WTC11 (cell line): ENCODE data around the gene RTCA. TPM values are rescaled to one million over a fixed set of nuclear protein-coding genes. Genes with fewer than 3 reads are reported as not detected.
A peak's percentile ranks its signal among the peaks of the same experiment; 100 is the strongest.
"Not testable (repeated sequence)": the region's sequence is repeated elsewhere in the genome, so short reads cannot be mapped to it uniquely, and the experiment has no call there.

ENCODE experiments used
- ATAC-seq: fragments of 200-7000 bp; cut with Tn5 transposase; 2 replicates; pipeline ENCODE4 v1.10.0; 2021; ENCODE audit warnings: mild to moderate bottlenecking, moderate library complexity
- CTCF ChIA-PET: fragments of 300-600 bp; sonication (Branson Sonifier 250); formaldehyde crosslinking; loops from one replicate; lab custom pipeline; 2021; ENCODE audit warnings: antibody characterized with exemption; lab: Charles Lee
- POLR2A ChIA-PET: fragments of 350-600 bp; sonication (Branson Sonifier 250); formaldehyde crosslinking; loops from one replicate; lab custom pipeline; 2021; ENCODE audit warnings: antibody characterized with exemption; lab: Charles Lee
- DNase-seq: peaks from one replicate; pipeline ENCODE4 v3.0.0; 2021; ENCODE audit warnings: low spot score
- H3K27ac Mint-ChIP-seq: 2 replicates; pipeline ENCODE4 v1.8.0; 2021; ENCODE audit warnings: mixed read lengths
- H3K27me3 Mint-ChIP-seq: 2 replicates; pipeline ENCODE4 v1.8.0; 2021; ENCODE audit warnings: low read depth, mild to moderate bottlenecking, moderate library complexity, mixed read lengths
- H3K36me3 Mint-ChIP-seq: 2 replicates; pipeline ENCODE4 v1.8.0; 2021; ENCODE audit warnings: mixed read lengths
- H3K4me1 Mint-ChIP-seq: 2 replicates; pipeline ENCODE4 v1.8.0; 2022; ENCODE audit warnings: mixed read lengths
- H3K4me3 Mint-ChIP-seq: 2 replicates; pipeline ENCODE4 v1.8.0; 2021; ENCODE audit warnings: mild to moderate bottlenecking, moderate library complexity, mixed read lengths
- H3K9me3 Mint-ChIP-seq: 2 replicates; pipeline ENCODE4 v1.8.0; 2021; ENCODE audit warnings: mixed read lengths
- CBFB ChIP-seq: sonication (generic); formaldehyde crosslinking; IDR thresholded peaks from 2 replicates; pipeline ENCODE4 v1.8.1; 2022; ENCODE audit warnings: mild to moderate bottlenecking, low read depth, missing genetic modification reagents
- ESRRA ChIP-seq: sonication (generic); formaldehyde crosslinking; IDR thresholded peaks from 2 replicates; pipeline ENCODE4 v1.8.1; 2022; ENCODE audit warnings: mild to moderate bottlenecking, missing genetic modification reagents, borderline replicate concordance
- FOXP1 ChIP-seq: sonication (generic); formaldehyde crosslinking; IDR thresholded peaks from 2 replicates; pipeline ENCODE4 v1.8.0; 2022; ENCODE audit warnings: missing genetic modification reagents, mild to moderate bottlenecking, moderate library complexity, borderline replicate concordance
- MXD4 ChIP-seq: fragments of 250-450 bp; sonication (Bioruptor Pico); IDR thresholded peaks from 2 replicates; pipeline ENCODE4 v1.8.0; 2021; ENCODE audit warnings: mild to moderate bottlenecking, moderate library complexity, borderline replicate concordance
- RORB ChIP-seq: fragments of 250-450 bp; sonication (Bioruptor Pico); IDR thresholded peaks from 2 replicates; pipeline ENCODE4 v1.9.0; 2021; ENCODE audit warnings: mild to moderate bottlenecking
- SMAD3 ChIP-seq: sonication (generic); formaldehyde crosslinking; IDR thresholded peaks from 2 replicates; pipeline ENCODE4 v1.8.0; 2022; ENCODE audit warnings: missing genetic modification reagents, mild to moderate bottlenecking, borderline replicate concordance
- TCF7 ChIP-seq: sonication (generic); formaldehyde crosslinking; IDR thresholded peaks from 2 replicates; pipeline ENCODE4 v1.8.0; 2022; ENCODE audit warnings: mild to moderate bottlenecking, low read depth, missing genetic modification reagents, moderate library complexity
- TEAD4 ChIP-seq: sonication (generic); formaldehyde crosslinking; IDR thresholded peaks from 2 replicates; pipeline ENCODE4 v1.8.0; 2022; ENCODE audit warnings: mild to moderate bottlenecking, missing genetic modification reagents
- TP53 ChIP-seq: sonication (generic); formaldehyde crosslinking; IDR thresholded peaks from 2 replicates; pipeline ENCODE4 v1.8.1; 2023; ENCODE audit warnings: mild to moderate bottlenecking, missing genetic modification reagents
- ZBTB21 ChIP-seq: sonication (generic); formaldehyde crosslinking; IDR thresholded peaks from 2 replicates; pipeline ENCODE4 v1.8.1; 2023; ENCODE audit warnings: mild to moderate bottlenecking, missing genetic modification reagents, borderline replicate concordance
- ZNF121 ChIP-seq: sonication (generic); formaldehyde crosslinking; IDR thresholded peaks from 2 replicates; pipeline ENCODE4 v1.8.0; 2023; ENCODE audit warnings: missing genetic modification reagents
- ZNF423 ChIP-seq: fragments of 250-450 bp; sonication (Bioruptor Pico); IDR thresholded peaks from 2 replicates; pipeline ENCODE4 v2.1.2; 2022; ENCODE audit warnings: mild to moderate bottlenecking, moderate library complexity
- ZNF671 ChIP-seq: fragments of 250-450 bp; sonication (Bioruptor Pico); IDR thresholded peaks from 2 replicates; pipeline ENCODE4 v1.8.0; 2021; ENCODE audit warnings: mild to moderate bottlenecking
- total RNA-seq: library from RNA; stranded (reverse); gene quantifications from 3 replicates; pipeline ENCODE4 v1.2.3, GENCODE V29; 2021
- TF ChIP-seq, protein P1 (sequence below): sonication (generic); formaldehyde crosslinking; IDR thresholded peaks from 2 replicates; pipeline ENCODE4 v1.8.1; 2022; ENCODE audit warnings: missing genetic modification reagents, borderline replicate concordance
- TF ChIP-seq, protein P2 (sequence below): fragments of 250-450 bp; sonication (Bioruptor Pico); IDR thresholded peaks from 2 replicates; pipeline ENCODE4 v1.9.0; 2021; ENCODE audit warnings: mild to moderate bottlenecking
- TF ChIP-seq, protein P3 (sequence below): sonication (generic); formaldehyde crosslinking; IDR thresholded peaks from 2 replicates; pipeline ENCODE4 v1.8.1; 2023; ENCODE audit warnings: mild to moderate bottlenecking, missing genetic modification reagents
- TF ChIP-seq, protein P4 (sequence below): fragments of 250-450 bp; sonication (Bioruptor Pico); IDR thresholded peaks from 2 replicates; pipeline ENCODE4 v1.8.0; 2021; ENCODE audit warnings: mild to moderate bottlenecking

The RTCA gene
- total RNA-seq, 1 experiment from 2014 or later: 35.7 TPM

DNA sequence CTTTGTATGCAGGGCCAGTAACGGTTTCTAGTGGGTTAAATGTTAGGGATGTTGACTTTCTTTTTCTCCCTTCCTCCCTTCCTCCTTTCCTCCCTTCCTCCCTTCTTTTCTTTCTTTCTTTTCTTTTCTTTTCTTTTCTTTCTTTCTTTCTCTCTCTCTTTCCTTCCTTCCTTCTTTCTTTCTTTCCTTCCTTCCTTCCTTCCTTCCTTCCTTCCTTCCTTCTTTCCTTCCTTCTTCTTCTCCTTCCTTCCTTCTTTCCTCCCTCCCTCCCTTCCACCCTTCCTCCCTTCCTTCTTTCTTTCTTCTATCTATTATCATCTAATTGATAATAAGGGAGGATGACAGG is 60.3 kb downstream of the RTCA start:
- peaks cover 26% of the 10 kb centered on the region for H3K4me1 Mint-ChIP-seq
- ATAC-seq, POLR2A ChIA-PET, H3K9me3 Mint-ChIP-seq, H3K36me3 Mint-ChIP-seq, H3K4me3 Mint-ChIP-seq, H3K27ac Mint-ChIP-seq, H3K27me3 Mint-ChIP-seq, CTCF ChIA-PET, DNase-seq: not testable (repeated sequence)
- TF ChIP-seq, protein P1, sequence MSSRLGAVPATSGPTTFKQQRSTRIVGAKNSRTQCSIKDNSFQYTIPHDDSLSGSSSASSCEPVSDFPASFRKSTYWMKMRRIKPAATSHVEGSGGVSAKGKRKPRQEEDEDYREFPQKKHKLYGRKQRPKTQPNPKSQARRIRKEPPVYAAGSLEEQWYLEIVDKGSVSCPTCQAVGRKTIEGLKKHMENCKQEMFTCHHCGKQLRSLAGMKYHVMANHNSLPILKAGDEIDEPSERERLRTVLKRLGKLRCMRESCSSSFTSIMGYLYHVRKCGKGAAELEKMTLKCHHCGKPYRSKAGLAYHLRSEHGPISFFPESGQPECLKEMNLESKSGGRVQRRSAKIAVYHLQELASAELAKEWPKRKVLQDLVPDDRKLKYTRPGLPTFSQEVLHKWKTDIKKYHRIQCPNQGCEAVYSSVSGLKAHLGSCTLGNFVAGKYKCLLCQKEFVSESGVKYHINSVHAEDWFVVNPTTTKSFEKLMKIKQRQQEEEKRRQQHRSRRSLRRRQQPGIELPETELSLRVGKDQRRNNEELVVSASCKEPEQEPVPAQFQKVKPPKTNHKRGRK (CRISPR knock-in tag): peak; percentile 86; the same call in 1 of the 2 replicates

DNA sequence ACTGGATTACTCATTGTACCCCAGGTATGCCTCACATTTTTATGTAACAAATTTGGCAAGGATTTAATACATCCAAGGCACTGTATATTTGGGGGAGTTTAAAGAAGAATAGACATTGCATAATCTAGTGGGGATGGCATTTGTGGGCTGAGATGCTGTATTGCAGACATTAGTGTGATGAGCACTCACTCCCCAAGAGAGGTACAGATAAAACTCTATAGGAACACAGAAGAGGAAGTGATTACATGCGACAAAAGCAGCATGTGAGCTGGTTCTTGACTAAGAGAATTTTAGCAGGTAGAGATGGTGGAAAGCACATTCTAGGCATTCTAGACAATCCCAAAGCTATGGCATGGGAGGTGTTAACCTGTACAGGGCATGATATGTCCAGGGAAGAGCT is 62.1 kb downstream of the RTCA start:
- ChIA-PET CTCF (no interaction called here), POLR2A (no interaction called here)
- no peak overlapping the region for H3K27ac Mint-ChIP-seq

DNA sequence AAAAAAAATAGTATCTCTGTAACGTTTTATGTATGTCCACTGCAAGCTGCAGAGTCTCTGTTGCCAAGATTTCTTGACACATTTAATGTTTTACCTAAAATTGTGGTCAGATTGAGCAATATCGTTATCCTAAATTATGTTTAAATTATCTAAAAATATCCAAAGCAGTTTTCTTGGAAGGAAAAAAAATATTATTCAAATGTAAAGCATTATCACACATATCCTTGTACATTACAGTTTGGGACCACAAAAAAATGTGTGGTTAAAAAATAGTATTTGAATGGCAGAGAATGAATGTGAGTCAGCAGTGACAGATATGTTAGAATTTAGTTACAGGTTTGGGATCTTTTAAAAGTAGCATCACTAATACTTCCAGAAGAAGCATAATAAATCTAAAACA is 65.1 kb downstream of the RTCA start:
- H3K27ac Mint-ChIP-seq, H3K9me3 Mint-ChIP-seq, H3K27me3 Mint-ChIP-seq, POLR2A ChIA-PET, CTCF ChIA-PET, H3K36me3 Mint-ChIP-seq, DNase-seq, H3K4me3 Mint-ChIP-seq, ATAC-seq: not testable (repeated sequence)
- H3K4me1 Mint-ChIP-seq: peaks cover 12% of the 10 kb centered on the region

More for the DNA sequence above, 62.1 kb downstream of the RTCA start:
- H3K27me3 Mint-ChIP-seq: no peaks in the 10 kb centered on the region
- TF ChIP-seq ZNF423 (CRISPR knock-in tag) (no peak), TCF7 (CRISPR knock-in tag) (no peak), SMAD3 (CRISPR knock-in tag) (no peak), CBFB (CRISPR knock-in tag) (no peak), RORB (CRISPR knock-in tag) (no peak), ZNF671 (no peak), ESRRA (CRISPR knock-in tag) (no peak), TEAD4 (CRISPR knock-in tag) (no peak), MXD4 (CRISPR knock-in tag) (no peak), FOXP1 (no peak)
- TF ChIP-seq, protein P2, sequence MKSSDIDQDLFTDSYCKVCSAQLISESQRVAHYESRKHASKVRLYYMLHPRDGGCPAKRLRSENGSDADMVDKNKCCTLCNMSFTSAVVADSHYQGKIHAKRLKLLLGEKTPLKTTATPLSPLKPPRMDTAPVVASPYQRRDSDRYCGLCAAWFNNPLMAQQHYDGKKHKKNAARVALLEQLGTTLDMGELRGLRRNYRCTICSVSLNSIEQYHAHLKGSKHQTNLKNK (CRISPR knock-in tag): no peak
- TF ChIP-seq, protein P3, sequence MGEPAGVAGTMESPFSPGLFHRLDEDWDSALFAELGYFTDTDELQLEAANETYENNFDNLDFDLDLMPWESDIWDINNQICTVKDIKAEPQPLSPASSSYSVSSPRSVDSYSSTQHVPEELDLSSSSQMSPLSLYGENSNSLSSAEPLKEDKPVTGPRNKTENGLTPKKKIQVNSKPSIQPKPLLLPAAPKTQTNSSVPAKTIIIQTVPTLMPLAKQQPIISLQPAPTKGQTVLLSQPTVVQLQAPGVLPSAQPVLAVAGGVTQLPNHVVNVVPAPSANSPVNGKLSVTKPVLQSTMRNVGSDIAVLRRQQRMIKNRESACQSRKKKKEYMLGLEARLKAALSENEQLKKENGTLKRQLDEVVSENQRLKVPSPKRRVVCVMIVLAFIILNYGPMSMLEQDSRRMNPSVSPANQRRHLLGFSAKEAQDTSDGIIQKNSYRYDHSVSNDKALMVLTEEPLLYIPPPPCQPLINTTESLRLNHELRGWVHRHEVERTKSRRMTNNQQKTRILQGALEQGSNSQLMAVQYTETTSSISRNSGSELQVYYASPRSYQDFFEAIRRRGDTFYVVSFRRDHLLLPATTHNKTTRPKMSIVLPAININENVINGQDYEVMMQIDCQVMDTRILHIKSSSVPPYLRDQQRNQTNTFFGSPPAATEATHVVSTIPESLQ (CRISPR knock-in tag): no peak
- TF ChIP-seq, protein P4, sequence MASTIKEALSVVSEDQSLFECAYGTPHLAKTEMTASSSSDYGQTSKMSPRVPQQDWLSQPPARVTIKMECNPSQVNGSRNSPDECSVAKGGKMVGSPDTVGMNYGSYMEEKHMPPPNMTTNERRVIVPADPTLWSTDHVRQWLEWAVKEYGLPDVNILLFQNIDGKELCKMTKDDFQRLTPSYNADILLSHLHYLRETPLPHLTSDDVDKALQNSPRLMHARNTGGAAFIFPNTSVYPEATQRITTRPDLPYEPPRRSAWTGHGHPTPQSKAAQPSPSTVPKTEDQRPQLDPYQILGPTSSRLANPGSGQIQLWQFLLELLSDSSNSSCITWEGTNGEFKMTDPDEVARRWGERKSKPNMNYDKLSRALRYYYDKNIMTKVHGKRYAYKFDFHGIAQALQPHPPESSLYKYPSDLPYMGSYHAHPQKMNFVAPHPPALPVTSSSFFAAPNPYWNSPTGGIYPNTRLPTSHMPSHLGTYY (CRISPR knock-in tag): no peak
- no peak overlapping the region for H3K4me3 Mint-ChIP-seq
- H3K9me3 Mint-ChIP-seq: no peaks in the 10 kb centered on the region
- no peak for DNase-seq
- no peak for ATAC-seq
- H3K36me3 Mint-ChIP-seq: no peaks in the 10 kb centered on the region
- peaks cover 18% of the 10 kb centered on the region for H3K4me1 Mint-ChIP-seq

DNA sequence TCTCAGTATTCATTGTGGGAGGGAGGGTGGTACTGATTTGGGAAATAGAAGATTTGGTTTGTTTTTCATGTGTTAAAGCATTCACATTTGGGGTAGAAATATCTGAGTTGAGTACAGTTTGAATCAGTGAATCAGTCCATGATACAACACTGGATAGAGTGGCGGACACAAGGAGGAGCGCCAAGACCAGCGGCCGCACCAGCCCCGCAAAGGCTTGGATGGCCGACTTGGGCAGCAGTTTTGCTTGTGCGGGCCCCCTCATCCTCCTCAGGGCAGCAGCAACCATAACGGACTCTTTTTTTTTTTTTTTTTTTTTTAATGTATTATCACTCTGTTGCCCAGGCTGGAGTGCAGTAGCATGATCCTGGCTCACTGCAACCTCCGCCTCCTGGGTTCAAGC is 66.3 kb downstream of the RTCA start:
- ATAC-seq: no peak
- Mint-ChIP-seq H3K27ac (no peak overlapping the region), H3K36me3 (no peaks in the 10 kb centered on the region), H3K4me1 (peaks cover 21% of the 10 kb centered on the region), H3K27me3 (no peaks in the 10 kb centered on the region; the same call in 1 of the 2 replicates), H3K4me3 (no peak overlapping the region), H3K9me3 (no peaks in the 10 kb centered on the region)
- ChIA-PET POLR2A (no interaction called here), CTCF (no interaction called here)
- TF ChIP-seq TP53 (CRISPR knock-in tag) (no peak), ZNF671 (no peak), ZNF423 (CRISPR knock-in tag) (no peak), ZBTB21 (CRISPR knock-in tag) (no peak), ZNF121 (no peak)
- DNase-seq: no peak
